IMR-90 (cell line): ENCODE measurements around the gene RFPL2. TPM values are rescaled to one million over a fixed set of nuclear protein-coding genes. Genes with fewer than 3 reads are reported as not detected.
"Not testable (repeated sequence)": the region's sequence is repeated elsewhere in the genome, so short reads cannot be mapped to it uniquely, and the experiment has no call there.

Experiments
- ATAC-seq: fragments of 200-7000 bp; cut with Tn5 transposase; 2 replicates; pipeline ENCODE4 v1.9.1; 2020; ENCODE audit warnings: low read depth, mild to moderate bottlenecking, moderate library complexity
- BruUV-seq: library from RNA; stranded (reverse); fragments of 400-500 nt; replicated peaks from 2 replicates; lab custom pipeline; 2021; lab: Mats Ljungman, UMichigan
- CTCF ChIA-PET: fragments of 300-600 bp; formaldehyde crosslinking; extraction: SDS; loops from one replicate; lab custom pipeline; 2021; ENCODE audit warnings: antibody characterized with exemption; lab: Yijun Ruan, JAX
- POLR2A ChIA-PET: fragments of 300-600 bp; sonication (Branson Sonifier 250); formaldehyde crosslinking; loops from one replicate; lab custom pipeline; 2022; ENCODE audit warnings: antibody characterized with exemption; ENCODE audit not compliant: unreplicated experiment; lab: Charles Lee
- DNase-seq: peaks from one replicate; pipeline ENCODE4 v3.0.0; 2013
- H2AFZ ChIP-seq: replicated peaks from 2 replicates; pipeline ENCODE3; 2013; ENCODE audit warnings: low read length, mild to moderate bottlenecking; ENCODE audit not compliant: poor library complexity
- H2AK5ac ChIP-seq: 2 replicates; pipeline ENCODE4 v1.6.1; 2013; ENCODE audit warnings: low read depth, low read length, inconsistent platforms
- H2AK9ac ChIP-seq: replicated peaks from 2 replicates; pipeline ENCODE3; 2013; ENCODE audit warnings: mild to moderate bottlenecking, low read depth, low read length, moderate library complexity; ENCODE audit not compliant: poor library complexity
- H2BK120ac ChIP-seq: 2 replicates; pipeline ENCODE4 v1.6.1; 2013; ENCODE audit warnings: low read depth, low read length, inconsistent platforms
- H2BK15ac ChIP-seq: 3 replicates; pipeline ENCODE4 v1.6.1; 2013; ENCODE audit warnings: low read depth, low read length, inconsistent platforms
- H2BK20ac ChIP-seq: 2 replicates; pipeline ENCODE4 v1.6.1; 2013; ENCODE audit warnings: low read depth, mild to moderate bottlenecking, inconsistent platforms, low read length, moderate library complexity
- H2BK5ac ChIP-seq: 2 replicates; pipeline ENCODE4 v1.6.1; 2013; ENCODE audit warnings: mild to moderate bottlenecking, low read depth, low read length, inconsistent platforms; ENCODE audit not compliant: poor library complexity, severe bottlenecking
- H3K14ac ChIP-seq: replicated peaks from 2 replicates; pipeline ENCODE4 v1.6.1; 2013; ENCODE audit warnings: low read depth, low read length, inconsistent platforms
- H3K18ac ChIP-seq: 2 replicates; pipeline ENCODE4 v1.6.1; 2013; ENCODE audit warnings: low read depth, low read length, control low read depth
- H3K23ac ChIP-seq: 2 replicates; pipeline ENCODE4 v1.6.1; 2013; ENCODE audit warnings: low read depth, low read length, inconsistent platforms
- H3K27ac ChIP-seq: 2 replicates; pipeline ENCODE4 v1.5.1; 2013; ENCODE audit warnings: mild to moderate bottlenecking, control low read depth, low read length; ENCODE audit not compliant: insufficient read depth
- H3K27me3 ChIP-seq: 2 replicates; pipeline ENCODE4 v1.6.1; 2013; ENCODE audit warnings: low read length; ENCODE audit not compliant: control insufficient read depth, insufficient read depth
- H3K36me3 ChIP-seq: 2 replicates; pipeline ENCODE4 v1.6.1; 2013; ENCODE audit warnings: low read length, mixed read lengths; ENCODE audit not compliant: control insufficient read depth, insufficient read depth
- H3K4ac ChIP-seq: 2 replicates; pipeline ENCODE4 v1.6.1; 2013; ENCODE audit warnings: low read depth, low read length, inconsistent platforms
- H3K4me1 ChIP-seq: 2 replicates; pipeline ENCODE4 v1.6.1; 2013; ENCODE audit warnings: low read length, mixed read lengths; ENCODE audit not compliant: control insufficient read depth, insufficient read depth
- H3K4me2 ChIP-seq: 2 replicates; pipeline ENCODE4 v1.6.1; 2013; ENCODE audit warnings: low read depth, mild to moderate bottlenecking, control low read depth, low read length, moderate library complexity
- H3K4me3 ChIP-seq: 2 replicates; pipeline ENCODE4 v1.5.1; 2013; ENCODE audit warnings: low read depth, mild to moderate bottlenecking, control low read depth, low read length, moderate library complexity; ENCODE audit not compliant: insufficient read depth
- H3K56ac ChIP-seq: 2 replicates; pipeline ENCODE4 v1.6.1; 2013; ENCODE audit warnings: low read length, inconsistent platforms; ENCODE audit not compliant: insufficient read depth; ENCODE audit errors: extremely low read depth
- H3K79me1 ChIP-seq, 2 experiments: 2 replicates each; pipeline ENCODE4 v1.6.1; 2013; ENCODE audit warnings: low read length in 2 of 2, inconsistent platforms in 1 of 2, low read depth in 1 of 2
- H3K9ac ChIP-seq: 2 replicates; pipeline ENCODE4 v1.6.1; 2013; ENCODE audit warnings: low read depth, low read length, control low read depth
- H3K9me1 ChIP-seq: 2 replicates; pipeline ENCODE4 v1.6.1; 2013; ENCODE audit warnings: low read length, inconsistent platforms; ENCODE audit not compliant: insufficient read depth
- H3K9me3 ChIP-seq: 2 replicates; pipeline ENCODE4 v1.6.1; 2013; ENCODE audit warnings: low read length; ENCODE audit not compliant: control insufficient read depth, insufficient read depth
- H4K20me1 ChIP-seq: 2 replicates; pipeline ENCODE4 v1.6.1; 2013; ENCODE audit warnings: low read length, inconsistent platforms; ENCODE audit not compliant: insufficient read depth
- H4K5ac ChIP-seq: 2 replicates; pipeline ENCODE4 v1.6.1; 2013; ENCODE audit warnings: mild to moderate bottlenecking, low read depth, low read length, control low read depth
- H4K8ac ChIP-seq, 2 experiments: 2 replicates each; pipeline ENCODE4 v1.6.1; 2013; ENCODE audit warnings: low read depth in 2 of 2, low read length in 2 of 2, control low read depth in 1 of 2, inconsistent platforms in 1 of 2
- H4K91ac ChIP-seq: 2 replicates; pipeline ENCODE4 v1.6.1; 2013; ENCODE audit warnings: low read depth, low read length, inconsistent platforms; ENCODE audit not compliant: insufficient read depth
- WGBS, 2 experiments: methylation state at CpG; one replicate each; pipeline versions ENCODE4 v1.1.5 to v1.1.7; 2013; ENCODE audit warnings: missing lambda C conversion rate in 2 of 2; ENCODE audit not compliant: insufficient read length in 1 of 2; ENCODE audit errors: extremely low coverage in 2 of 2; 5-methylcytosine and 5-hydroxymethylcytosine counted together
- dilution Hi-C: fragments of 300-500 bp; cut with HindIII; formaldehyde crosslinking; loops from one replicate; pipeline ENCODE4 v1.14.3; 2018; ENCODE audit warnings: low sequenced_read_pairs; ENCODE audit not compliant: unreplicated experiment
- in situ Hi-C: fragments of 300-500 bp; cut with MboI; formaldehyde crosslinking; loops from 3 replicates; pipeline ENCODE4 v1.14.3; 2019; ENCODE audit warnings: low sequenced_read_pairs, inconsistent platforms, mixed read lengths
- intact Hi-C: fragments of 100-400 bp; cut with micrococcal nuclease; formaldehyde crosslinking; loops from 2 replicates; pipeline ENCODE4 v1.10.0; 2022
- polyA plus RNA-seq, 3 experiments: library from polyadenylated mRNA; depleted of rRNA; stranded (reverse); fragments of >200 nt; gene quantifications; 2 replicates each; pipeline ENCODE4 v1.2.3, GENCODE V29; 2012; ENCODE audit warnings: low replicate concordance in 1 of 3
- total RNA-seq: library from RNA; depleted of rRNA; stranded (reverse); fragments of >200 nt; gene quantifications from 2 replicates; pipeline ENCODE4 v1.2.3, GENCODE V29; 2012

The RFPL2 gene
- total and polyA plus RNA-seq, 2 of the 4 experiments (the other 2 are of a cell fraction): not detected

DNA sequence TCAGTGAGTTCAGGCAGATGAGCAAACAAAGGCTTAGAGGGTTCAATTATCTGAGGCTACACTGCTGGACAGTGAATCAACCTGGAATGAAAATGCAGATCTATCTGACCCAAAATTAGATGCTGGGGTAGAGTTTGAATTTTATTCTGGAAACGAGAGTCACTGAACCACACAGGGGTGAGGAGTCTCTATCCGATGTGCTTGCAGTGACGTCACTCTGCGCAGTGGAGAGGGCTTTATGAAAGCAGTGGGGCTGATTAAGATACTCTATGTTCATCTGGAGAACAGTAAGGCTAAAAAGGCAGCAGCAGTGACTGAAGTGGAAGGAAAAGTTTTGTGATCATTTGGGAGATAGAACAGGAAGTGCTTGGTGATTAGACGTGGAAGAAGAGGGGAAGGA lies 44.5 kb downstream of the RFPL2 start:
- H2AK5ac ChIP-seq, H3K79me1 ChIP-seq, H4K5ac ChIP-seq, H3K27me3 ChIP-seq, H2BK15ac ChIP-seq, H2BK5ac ChIP-seq, in situ Hi-C loops, H4K8ac ChIP-seq, H3K4me1 ChIP-seq, H2BK20ac ChIP-seq, DNase-seq, POLR2A ChIA-PET, H3K4me2 ChIP-seq, H3K18ac ChIP-seq, H3K14ac ChIP-seq, H4K91ac ChIP-seq, H3K23ac ChIP-seq, BruUV-seq, intact Hi-C loops, H3K36me3 ChIP-seq, H4K20me1 ChIP-seq, H2AFZ ChIP-seq, H2AK9ac ChIP-seq, H3K9me1 ChIP-seq, H3K27ac ChIP-seq, dilution Hi-C loops, H3K4ac ChIP-seq, H3K9me3 ChIP-seq, H3K56ac ChIP-seq, CTCF ChIA-PET, H2BK120ac ChIP-seq, H3K9ac ChIP-seq, H3K4me3 ChIP-seq, ATAC-seq: not testable (repeated sequence)
- WGBS, 2 experiments: no CpG with 5 or more reads among the region's 5 CpGs
